ENCODE results near the gene TMEM167A. TPM values are rescaled to one million over a fixed set of nuclear protein-coding genes. Genes with fewer than 3 reads are reported as not detected.

Gene TMEM167A
- total RNA-seq = 10 to 100 TPM; 21.9 to 30.3 (median 22.8) TPM
- 10 to 100 TPM; 30.6 to 61.3 (median 34.8) TPM for polyA plus RNA-seq

DNA sequence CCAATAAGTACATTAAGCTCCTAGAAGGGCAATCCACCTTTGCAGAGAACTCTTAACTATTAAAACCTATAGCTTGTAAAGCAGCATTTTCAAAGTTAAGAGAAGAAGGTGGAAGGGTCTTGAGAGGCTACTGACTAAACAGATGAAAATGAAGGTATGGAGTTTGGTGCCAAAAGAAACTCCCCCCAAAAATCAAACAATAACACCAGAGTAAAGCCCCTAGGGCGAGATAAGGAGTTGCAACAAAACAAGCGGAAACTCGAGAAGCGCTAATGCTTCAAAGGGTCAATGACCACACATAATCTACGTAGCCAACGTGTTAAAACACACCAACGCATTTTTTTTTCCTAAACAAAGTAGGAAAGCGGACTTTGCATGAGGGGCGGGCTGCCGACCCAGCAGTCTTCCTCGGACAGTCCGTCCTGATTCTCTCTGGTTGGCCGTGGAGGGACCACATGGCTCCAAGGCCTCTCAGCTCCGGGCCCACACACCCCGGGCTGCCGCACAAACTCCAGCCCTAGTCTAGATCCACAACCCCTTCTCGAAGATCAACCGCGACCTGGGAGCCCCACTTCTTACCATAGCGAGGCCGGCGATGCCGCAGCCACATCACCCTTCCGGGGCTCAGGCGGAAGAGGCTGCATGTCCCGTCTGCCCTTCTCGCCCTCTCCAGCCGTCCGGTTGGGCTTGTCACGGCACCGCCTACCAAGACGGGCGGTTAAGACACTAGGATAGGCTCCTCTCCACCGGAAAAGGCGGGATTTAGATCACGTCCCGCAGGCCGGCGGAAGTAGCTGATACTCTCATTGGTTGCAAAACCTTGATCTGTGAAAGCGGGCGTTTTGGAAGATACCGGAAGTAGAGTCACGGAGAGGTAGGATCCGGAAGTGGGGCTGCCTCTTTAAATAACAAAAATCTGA lies at the start of gene TMEM167A, which contains the start of gene XRCC4:
TSS of gene TMEM167A (minus strand) at position 653 of the 920 bp plus-strand sequence. CDS start at position 582, 71 bp downstream.
TSS of gene XRCC4 (plus strand) at position 806 of the 920 bp plus-strand sequence. CDS start 27,373 bp downstream, outside the sequence.
- TF ChIP-seq POLR2AphosphoS5 (IDR thresholded peaks at IDR 0.05) (peak; percentile 84 to 94 (median 93)), POLR2A (IDR thresholded peaks at IDR 0.05) (peak; percentile 69 to 73), EP300 (IDR thresholded peaks at IDR 0.05) (no peak)
- TF ChIP-seq, protein P1, sequence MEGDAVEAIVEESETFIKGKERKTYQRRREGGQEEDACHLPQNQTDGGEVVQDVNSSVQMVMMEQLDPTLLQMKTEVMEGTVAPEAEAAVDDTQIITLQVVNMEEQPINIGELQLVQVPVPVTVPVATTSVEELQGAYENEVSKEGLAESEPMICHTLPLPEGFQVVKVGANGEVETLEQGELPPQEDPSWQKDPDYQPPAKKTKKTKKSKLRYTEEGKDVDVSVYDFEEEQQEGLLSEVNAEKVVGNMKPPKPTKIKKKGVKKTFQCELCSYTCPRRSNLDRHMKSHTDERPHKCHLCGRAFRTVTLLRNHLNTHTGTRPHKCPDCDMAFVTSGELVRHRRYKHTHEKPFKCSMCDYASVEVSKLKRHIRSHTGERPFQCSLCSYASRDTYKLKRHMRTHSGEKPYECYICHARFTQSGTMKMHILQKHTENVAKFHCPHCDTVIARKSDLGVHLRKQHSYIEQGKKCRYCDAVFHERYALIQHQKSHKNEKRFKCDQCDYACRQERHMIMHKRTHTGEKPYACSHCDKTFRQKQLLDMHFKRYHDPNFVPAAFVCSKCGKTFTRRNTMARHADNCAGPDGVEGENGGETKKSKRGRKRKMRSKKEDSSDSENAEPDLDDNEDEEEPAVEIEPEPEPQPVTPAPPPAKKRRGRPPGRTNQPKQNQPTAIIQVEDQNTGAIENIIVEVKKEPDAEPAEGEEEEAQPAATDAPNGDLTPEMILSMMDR (IDR thresholded peaks at IDR 0.05) = no peak
- Histone ChIP-seq H3K27ac (peak within 1 kb of the TSS; percentile 85 to 91 (median 86)), H3K4me3 (peak within 1 kb of the TSS; percentile 74 to 88 (median 79)), H3K4me1 (peaks cover 0 to 45% (median 32%) of the 10 kb centered on the region in 4 donors), H3K27me3 (no peaks in the 10 kb centered on the region), H3K9me3 (no peaks in the 10 kb centered on the region), H3K36me3 (no peaks in the 10 kb centered on the region)
- peak; percentile 99 for DNase-seq
- intact Hi-C loops (cut with DNase I) = loop anchor here (10.0 kb wide), 1 partner anchor 432 kb away; no protein-coding TSS in a partner anchor
- 0 to 1% methylated on average over 44 of the region's 44 CpGs for WGBS, 2 donors

GRCh38 chr5:83126501-83126900 lies 49.3 kb upstream of the TMEM167A start:
- no peaks in the 10 kb centered on the region for H3K36me3 ChIP-seq
- DNase-seq = no peak
- H3K27me3 ChIP-seq = no peaks in the 10 kb centered on the region
- 71 to 76% methylated on average over 2 of the region's 2 CpGs for WGBS, 2 donors
- no peak overlapping the region for H3K4me3 ChIP-seq
- no peaks in the 10 kb centered on the region for H3K4me1 ChIP-seq
- intact Hi-C loops (cut with DNase I) = no loop called here
- peaks cover 0 to 4% (median 0%) of the 10 kb centered on the region in 4 donors for H3K9me3 ChIP-seq
- TF ChIP-seq, protein P1 (IDR thresholded peaks at IDR 0.05) = no peak
- TF ChIP-seq POLR2A (IDR thresholded peaks at IDR 0.05) = no peak
- no peak for TF ChIP-seq POLR2AphosphoS5 (IDR thresholded peaks at IDR 0.05)
- no peak for TF ChIP-seq EP300 (IDR thresholded peaks at IDR 0.05)
- H3K27ac ChIP-seq = no peak overlapping the region

- TF ChIP-seq POLR2AphosphoS5 (IDR thresholded peaks at IDR 0.05) (no peak), EP300 (IDR thresholded peaks at IDR 0.05) (no peak), POLR2A (IDR thresholded peaks at IDR 0.05) (no peak)
- TF ChIP-seq, protein P1 (IDR thresholded peaks at IDR 0.05) = no peak
- no peaks in the 10 kb centered on the region for H3K36me3 ChIP-seq
Measured at GRCh38 chr5:83125560-83125959, 48.4 kb upstream of the TMEM167A start.

DNA sequence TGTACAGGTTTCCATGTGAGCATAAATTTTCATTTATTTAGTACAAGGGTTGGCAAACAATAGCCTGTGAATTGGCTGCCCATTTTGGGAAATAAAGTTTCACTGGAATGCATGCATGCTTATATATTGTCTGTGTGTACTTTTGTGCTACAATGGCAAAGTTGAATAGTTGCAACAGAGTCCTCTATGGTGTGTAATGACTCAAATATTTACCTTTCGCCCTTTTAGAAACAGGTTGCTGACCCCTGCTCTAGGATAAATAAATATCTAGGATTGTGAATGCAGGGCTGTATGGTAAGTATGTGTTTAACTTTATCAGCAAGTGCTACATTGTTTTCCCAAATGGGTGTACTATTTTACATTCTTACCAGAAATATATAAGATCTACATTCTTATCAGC lies 47.4 kb upstream of the TMEM167A start:
- H3K4me1 ChIP-seq = no peaks in the 10 kb centered on the region
- no peaks in the 10 kb centered on the region for H3K36me3 ChIP-seq
- TF ChIP-seq EP300 (IDR thresholded peaks at IDR 0.05) (no peak), POLR2A (IDR thresholded peaks at IDR 0.05) (no peak), POLR2AphosphoS5 (IDR thresholded peaks at IDR 0.05) (no peak)
- TF ChIP-seq, protein P1 (IDR thresholded peaks at IDR 0.05) = no peak
- DNase-seq = no peak
- no peak overlapping the region for H3K27ac ChIP-seq
- intact Hi-C loops (cut with DNase I) = no loop called here
- no peaks in the 10 kb centered on the region for H3K27me3 ChIP-seq
- WGBS, 2 donors = 92 to 97% methylated on average over 1 of the region's 1 CpG
- peaks cover 0 to 4% (median 0%) of the 10 kb centered on the region in 4 donors for H3K9me3 ChIP-seq
- no peak overlapping the region for H3K4me3 ChIP-seq

More at GRCh38 chr5:83125560-83125959, 48.4 kb upstream of the TMEM167A start:
- Histone ChIP-seq H3K27ac (no peak overlapping the region), H3K4me3 (no peak overlapping the region), H3K4me1 (no peaks in the 10 kb centered on the region), H3K9me3 (peaks cover 0 to 4% (median 0%) of the 10 kb centered on the region in 4 donors), H3K27me3 (no peaks in the 10 kb centered on the region)
- DNase-seq = no peak
- intact Hi-C loops (cut with DNase I) = no loop called here
- whole genome bisulfite sequencing, 2 donors = 88 to 90% methylated on average over 7 of the region's 7 CpGs
